Measurements from ENCODE around the gene RANBP6. TPM values are rescaled to one million over a fixed set of nuclear protein-coding genes. Genes with fewer than 3 reads are reported as not detected.
"Not testable (repeated sequence)": the region's sequence is repeated elsewhere in the genome, so short reads cannot be mapped to it uniquely, and the experiment has no call there.

RANBP6 gene
- total RNA-seq, 4 donors from 2014 or later: 11.5 to 19.4 (median 15.0) TPM

DNA sequence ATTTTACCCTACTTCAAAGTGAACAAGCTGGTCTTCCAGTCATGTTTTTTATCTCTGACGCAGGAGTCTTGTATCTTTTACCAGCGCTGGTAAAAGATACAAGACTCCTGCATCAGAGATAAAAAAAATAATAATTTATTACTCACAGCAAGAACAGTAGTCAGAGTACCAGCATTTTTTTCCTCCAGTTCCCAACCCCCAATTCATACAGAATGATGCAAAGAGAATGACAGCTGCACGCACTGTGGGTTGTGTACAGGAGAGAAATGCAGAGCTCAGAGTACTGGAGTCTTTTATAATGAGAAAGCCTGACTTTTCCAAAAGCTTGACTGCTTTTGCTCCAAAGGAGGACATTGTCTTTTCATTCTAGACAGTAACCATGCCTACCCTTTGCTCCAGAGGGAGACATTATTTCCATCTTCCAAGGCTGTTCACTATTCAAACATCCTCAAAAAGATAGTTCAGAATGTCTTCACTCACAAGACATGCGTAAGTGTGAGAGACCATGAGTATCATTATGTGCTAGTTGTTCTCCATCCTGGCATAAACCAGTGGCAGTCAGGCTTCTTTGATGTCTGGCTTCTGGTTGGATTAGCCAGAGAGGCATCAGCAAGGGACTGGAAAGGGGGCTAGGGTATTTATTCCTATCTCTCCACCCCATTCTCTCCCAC, 14.3 kb upstream of the RANBP6 start:
- TF ChIP-seq, protein P1, sequence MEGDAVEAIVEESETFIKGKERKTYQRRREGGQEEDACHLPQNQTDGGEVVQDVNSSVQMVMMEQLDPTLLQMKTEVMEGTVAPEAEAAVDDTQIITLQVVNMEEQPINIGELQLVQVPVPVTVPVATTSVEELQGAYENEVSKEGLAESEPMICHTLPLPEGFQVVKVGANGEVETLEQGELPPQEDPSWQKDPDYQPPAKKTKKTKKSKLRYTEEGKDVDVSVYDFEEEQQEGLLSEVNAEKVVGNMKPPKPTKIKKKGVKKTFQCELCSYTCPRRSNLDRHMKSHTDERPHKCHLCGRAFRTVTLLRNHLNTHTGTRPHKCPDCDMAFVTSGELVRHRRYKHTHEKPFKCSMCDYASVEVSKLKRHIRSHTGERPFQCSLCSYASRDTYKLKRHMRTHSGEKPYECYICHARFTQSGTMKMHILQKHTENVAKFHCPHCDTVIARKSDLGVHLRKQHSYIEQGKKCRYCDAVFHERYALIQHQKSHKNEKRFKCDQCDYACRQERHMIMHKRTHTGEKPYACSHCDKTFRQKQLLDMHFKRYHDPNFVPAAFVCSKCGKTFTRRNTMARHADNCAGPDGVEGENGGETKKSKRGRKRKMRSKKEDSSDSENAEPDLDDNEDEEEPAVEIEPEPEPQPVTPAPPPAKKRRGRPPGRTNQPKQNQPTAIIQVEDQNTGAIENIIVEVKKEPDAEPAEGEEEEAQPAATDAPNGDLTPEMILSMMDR (IDR thresholded peaks at IDR 0.05): no peak
- no peak for DNase-seq (ENCODE audit: low spot score)
- ATAC-seq (ENCODE audit: low FRiP score): no peak

DNA sequence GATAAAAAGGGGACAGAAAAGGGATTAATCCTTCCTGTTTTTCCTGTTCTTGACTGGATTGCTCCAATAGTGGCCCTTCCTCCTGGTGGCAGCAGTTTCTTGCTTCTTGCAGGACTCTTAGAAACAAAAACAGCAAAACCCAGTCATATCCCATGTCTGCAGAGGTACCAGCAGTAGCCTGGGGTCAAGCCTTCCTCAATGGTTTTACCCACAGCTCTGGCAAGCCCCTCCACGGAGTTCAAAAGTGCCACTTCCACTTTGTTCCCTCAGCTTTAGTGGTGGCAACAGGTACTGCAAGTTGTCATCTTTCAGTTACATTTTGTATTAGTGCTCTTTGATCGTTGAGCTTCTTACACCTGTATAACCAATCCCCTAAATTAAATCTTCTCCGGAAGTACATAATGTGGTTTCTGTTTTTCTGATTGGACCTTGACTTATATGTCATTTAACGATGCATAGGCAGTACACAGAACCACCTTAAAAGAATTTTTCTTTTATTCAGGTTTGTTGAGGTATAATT, 8.7 kb upstream of the RANBP6 start:
- DNase-seq (ENCODE audit: low spot score) (no peak), ATAC-seq (ENCODE audit: low FRiP score) (no peak)
- TF ChIP-seq, protein P1 (IDR thresholded peaks at IDR 0.05): no peak

DNA sequence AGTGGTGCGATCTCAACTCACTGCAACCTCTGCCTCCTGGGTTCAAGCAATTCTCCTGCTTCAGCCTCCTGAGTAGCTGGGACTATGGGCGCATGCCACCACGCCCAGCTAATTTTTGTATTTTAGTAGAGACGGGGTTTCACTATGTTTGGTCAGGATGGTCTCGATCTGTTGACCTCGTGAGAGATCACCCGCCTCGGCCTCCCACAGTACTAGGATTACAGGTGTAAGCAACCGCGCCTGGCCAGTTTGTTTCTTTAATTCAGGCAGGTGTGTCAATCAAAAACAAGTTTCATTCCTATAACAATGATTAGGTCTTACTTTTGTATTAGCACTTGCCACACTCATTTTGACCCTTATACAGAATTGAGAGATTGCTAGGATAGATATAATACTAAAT, 1.6 kb upstream of the RANBP6 start:
- not testable (repeated sequence) for ATAC-seq (ENCODE audit: low FRiP score); DNase-seq (ENCODE audit: low spot score)

DNA sequence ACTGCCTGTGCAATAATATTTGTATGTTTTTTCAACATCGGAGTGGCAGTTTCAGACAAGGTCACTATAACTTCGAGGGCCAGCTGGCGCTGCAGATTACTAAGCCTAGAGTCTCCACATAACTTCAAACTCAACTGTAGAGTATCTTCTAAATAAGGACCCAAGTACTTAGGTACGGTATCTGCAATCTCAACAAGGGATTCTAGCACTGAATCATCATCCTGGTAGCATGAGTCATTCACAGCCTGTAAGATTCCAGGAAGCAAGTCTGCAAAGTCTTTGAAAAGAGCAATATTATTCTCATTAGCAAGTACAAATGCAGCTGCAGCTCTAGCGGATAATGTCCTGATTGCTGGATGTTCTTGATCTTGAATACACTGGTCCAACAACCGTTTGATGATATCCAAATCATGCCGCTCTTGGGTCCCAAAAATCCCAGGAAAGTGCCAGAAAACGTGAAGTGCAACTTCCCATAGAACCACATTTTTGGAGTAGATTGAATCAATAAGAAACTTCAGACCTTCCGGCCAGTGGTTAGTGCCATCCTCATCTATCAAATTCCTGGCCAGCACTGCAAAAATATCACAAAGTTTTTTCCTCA, 654 bp downstream of the RANBP6 start:
- TF ChIP-seq, protein P1 (IDR thresholded peaks at IDR 0.05): no peak
- ATAC-seq (ENCODE audit: low FRiP score): no peak

DNA sequence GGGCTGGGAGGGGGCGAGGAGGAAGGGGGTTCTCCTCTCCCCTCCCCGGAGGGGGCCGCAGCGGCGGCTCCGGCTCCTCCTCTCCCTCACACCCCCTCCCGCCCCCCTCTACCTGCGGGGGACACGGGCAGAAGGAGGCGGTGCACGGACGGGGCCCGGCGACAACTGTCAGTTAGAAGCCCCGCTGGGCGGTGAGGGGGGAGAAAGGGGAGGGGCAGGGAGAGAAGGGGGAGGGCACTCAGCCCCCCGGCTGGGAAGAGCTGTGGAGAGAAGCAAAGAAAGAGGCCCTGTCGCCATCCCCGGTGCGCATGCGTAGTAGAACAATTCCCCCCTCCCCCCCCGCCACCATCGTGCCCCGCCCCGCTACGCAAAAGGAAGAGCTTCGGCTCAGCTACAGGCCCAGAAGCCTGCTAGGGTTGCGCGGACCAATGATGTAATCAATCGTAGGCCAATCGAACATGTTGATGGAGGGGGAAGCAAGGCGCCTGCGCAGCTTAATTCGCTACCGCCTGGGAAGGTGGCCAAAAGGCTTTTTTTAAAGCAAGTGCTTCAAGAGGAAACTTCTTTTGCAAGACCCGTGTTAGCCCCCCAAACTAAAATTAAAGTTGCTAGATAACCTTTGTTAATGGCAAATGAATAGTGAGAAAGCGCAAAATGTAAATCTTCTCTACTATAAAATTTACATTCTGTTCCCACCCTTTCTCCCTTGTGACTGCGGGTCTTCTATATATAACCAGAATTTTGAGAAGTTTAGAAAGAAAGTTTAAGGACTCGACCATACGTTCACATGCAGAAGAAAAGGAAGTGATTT, 7.0 kb downstream of the RANBP6 start:
- TF ChIP-seq, protein P1 (IDR thresholded peaks at IDR 0.05): no peak
- peak; percentile 92 for ATAC-seq (ENCODE audit: low FRiP score)
- peak; percentile 82 for DNase-seq (ENCODE audit: low spot score)

More for the DNA sequence above, 654 bp downstream of the RANBP6 start:
- DNase-seq (ENCODE audit: low spot score): no peak

DNA sequence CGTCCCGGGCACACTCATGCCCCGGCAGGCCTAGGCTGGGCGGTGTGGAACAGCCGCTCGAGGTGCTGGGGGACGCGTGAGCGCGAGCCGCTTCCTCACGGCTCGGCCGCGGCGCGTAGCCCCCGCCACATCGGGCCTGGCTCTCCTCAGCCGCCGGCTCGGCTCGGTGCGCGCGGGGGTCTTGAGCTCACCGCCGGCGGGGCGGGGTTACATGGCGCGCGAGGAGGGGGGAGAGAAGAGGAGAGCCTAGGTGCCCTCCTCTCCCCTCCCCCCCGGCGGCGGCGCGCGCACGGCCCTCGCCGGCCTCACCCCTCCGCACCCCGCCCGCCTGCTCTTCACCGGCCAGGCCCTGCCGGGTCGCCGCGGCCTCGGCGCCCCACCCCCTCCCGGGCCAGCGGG, 7.7 kb downstream of the RANBP6 start:
- TF ChIP-seq, protein P1 (IDR thresholded peaks at IDR 0.05): no peak
- DNase-seq (ENCODE audit: low spot score): peak; percentile 54
- peak; percentile 84 for ATAC-seq (ENCODE audit: low FRiP score)

DNA sequence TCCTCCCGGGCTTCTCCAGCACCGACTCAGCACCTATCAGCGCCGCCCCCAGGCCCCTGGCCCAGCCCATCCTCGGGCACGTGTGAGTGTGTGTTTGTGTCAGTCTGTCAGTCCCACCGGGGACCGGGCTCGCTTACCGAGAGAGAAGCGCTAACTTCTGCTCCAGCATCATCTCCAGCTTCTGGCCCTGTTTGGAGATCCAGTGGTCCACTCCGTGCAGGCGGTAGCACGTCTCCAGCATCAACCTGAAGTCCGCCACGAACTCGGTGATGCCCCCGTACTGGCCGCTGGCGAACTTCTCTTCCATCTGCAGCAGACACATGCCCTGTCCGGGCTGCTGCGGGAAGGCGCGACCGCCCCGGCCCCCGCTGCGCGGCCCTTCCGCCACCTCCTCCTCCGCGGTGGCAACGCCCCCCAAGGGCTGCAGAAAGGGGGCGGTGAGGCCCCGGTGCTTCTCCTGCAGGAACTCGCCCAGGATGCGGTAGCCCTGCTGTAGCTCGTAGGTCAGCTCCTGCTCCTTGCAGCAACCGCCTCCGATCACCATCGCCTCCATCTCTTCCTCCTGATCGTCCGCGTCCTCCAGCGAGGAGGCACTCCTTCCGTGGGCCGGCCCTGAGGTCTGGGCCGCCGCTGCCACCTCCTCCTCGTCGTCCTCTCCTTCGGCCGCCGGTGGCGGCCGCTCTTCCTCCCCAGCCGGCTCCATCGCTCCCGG, 8.2 kb downstream of the RANBP6 start:
- TF ChIP-seq, protein P1 (IDR thresholded peaks at IDR 0.05): no peak
- peak; percentile 89 for ATAC-seq (ENCODE audit: low FRiP score)

More for the DNA sequence above, 8.2 kb downstream of the RANBP6 start:
- peak; percentile 75 for DNase-seq (ENCODE audit: low spot score)

Measured in omental fat pad (tissue), 4 donors.